AG09319 (cell line): ENCODE results near the gene PSTPIP2.
"Not testable (repeated sequence)": the region's sequence is repeated elsewhere in the genome, so short reads cannot be mapped to it uniquely, and the experiment has no call there.

ENCODE experiments used
- DNase-seq: peaks from one replicate; pipeline ENCODE4 v3.0.0-alpha.2; 2010; ENCODE audit warnings: low read depth; ENCODE audit errors: extremely low read depth
- CTCF ChIP-seq: IDR thresholded peaks from 2 replicates; pipeline ENCODE4 v1.5.1; 2011; ENCODE audit warnings: low read depth, mild to moderate bottlenecking, inconsistent platforms, low read length, moderate library complexity

PSTPIP2 gene

GRCh38 chr18:45962461-45962860 is 109.6 kb downstream of the PSTPIP2 start:
- no peak for DNase-seq

DNA sequence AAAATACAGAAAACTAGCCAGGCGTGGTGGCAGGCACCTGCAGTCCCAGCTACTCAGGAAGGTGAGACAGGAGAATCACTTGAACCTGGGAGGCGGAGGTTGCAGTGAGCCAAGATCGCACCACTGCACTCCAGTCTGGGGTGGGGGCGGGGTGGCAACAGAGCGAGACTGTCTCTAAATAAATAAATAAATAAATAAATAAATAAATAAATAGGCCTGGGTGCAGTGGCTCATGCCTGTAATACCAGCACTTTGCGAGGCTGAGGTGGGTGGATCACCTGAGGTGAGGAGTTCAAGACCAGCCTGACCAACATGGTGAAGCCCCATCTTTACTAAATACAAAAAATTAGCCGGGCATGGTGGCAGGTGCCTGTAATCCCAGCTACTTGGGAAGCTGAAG is 112.6 kb downstream of the PSTPIP2 start:
- DNase-seq: not testable (repeated sequence)

More at GRCh38 chr18:45962461-45962860, 109.6 kb downstream of the PSTPIP2 start:
- no peak for TF ChIP-seq CTCF

DNA sequence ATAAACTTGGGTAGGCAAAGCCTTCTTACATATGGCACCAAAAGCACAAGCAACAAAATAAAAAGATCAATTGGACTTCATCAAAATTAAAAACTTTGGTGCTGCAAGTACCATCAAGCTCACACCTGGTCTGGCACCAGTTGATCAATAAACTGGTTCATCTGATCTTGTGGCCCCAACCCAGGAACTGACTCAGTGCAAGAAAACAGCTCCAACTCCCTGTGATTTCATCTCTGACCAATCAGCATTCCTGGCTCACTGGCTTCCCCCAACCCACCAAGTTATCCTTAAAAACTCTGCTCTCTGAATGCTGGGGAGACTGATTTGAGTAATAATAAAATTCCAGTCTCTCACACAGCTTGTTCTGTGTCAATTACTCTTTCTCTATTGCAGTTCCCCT is 113.3 kb downstream of the PSTPIP2 start:
- no peak for TF ChIP-seq CTCF
- no peak for DNase-seq

DNA sequence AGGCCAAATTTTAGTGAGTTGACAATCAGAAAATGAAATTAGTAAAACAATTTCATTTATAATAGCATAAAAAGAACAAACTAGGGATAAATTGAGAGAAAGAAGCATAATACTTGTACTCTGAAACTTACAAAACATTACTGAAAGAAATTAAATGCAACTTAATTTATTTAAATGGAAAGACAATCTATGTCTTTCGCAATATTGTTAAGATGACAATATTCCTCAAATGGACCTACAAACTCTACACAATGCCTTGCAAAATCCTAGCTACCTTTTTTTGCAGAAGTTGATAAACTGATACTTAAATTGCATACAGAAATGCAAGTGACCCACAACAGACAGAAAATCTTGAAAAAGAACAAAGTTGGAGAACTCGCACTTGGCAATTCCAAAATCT is 114.0 kb downstream of the PSTPIP2 start:
- no peak for DNase-seq
- TF ChIP-seq CTCF: no peak

- peak; percentile 69 for DNase-seq
Measured at GRCh38 chr18:45957100-45957499, 115.0 kb downstream of the PSTPIP2 start.

GRCh38 chr18:45954070-45954934 is 117.8 kb downstream of the PSTPIP2 start:
- DNase-seq: peak; percentile 56
- TF ChIP-seq CTCF: no peak

More at GRCh38 chr18:45957100-45957499, 115.0 kb downstream of the PSTPIP2 start:
- TF ChIP-seq CTCF: no peak

DNA sequence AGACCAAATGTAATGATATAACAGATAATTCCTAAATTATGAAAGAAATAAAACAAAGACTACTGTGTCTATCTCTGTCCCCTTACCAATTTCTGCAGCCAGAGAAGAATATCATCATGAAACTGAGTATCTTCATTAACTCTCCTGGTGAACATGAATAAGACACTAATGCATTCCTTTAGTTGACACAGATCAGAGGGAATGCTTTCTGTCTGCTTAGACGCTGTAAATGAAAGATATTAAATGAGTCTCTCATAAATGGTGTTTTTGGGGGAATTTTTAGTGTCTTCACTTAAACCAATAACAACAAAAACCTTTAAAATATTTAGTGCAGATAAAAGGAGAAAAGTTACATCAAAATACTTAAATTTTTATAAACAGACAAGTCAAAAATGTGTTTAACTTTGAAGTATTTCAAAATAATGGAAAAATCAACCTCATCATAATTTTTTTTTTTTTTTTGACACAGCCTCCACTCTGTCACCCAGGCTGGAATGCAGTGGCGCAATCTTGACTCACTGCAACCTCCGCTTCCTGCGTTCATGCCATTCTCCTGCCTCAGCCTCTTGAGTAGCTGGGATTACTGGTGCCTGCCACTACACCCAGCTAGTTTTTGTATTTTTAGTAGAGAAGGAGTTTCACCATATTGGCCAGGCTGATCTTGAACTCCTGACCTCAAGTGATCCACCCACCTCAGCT is 120.9 kb downstream of the PSTPIP2 start:
- DNase-seq: peak; percentile 61
- no peak for TF ChIP-seq CTCF
